ENCODE results near the gene PGGHG. TPM values are rescaled to one million over a fixed set of nuclear protein-coding genes. Genes with fewer than 3 reads are reported as not detected.

Gene PGGHG
- polyA plus RNA-seq, 1 donor from 2014 or later = 2.1 TPM

DNA sequence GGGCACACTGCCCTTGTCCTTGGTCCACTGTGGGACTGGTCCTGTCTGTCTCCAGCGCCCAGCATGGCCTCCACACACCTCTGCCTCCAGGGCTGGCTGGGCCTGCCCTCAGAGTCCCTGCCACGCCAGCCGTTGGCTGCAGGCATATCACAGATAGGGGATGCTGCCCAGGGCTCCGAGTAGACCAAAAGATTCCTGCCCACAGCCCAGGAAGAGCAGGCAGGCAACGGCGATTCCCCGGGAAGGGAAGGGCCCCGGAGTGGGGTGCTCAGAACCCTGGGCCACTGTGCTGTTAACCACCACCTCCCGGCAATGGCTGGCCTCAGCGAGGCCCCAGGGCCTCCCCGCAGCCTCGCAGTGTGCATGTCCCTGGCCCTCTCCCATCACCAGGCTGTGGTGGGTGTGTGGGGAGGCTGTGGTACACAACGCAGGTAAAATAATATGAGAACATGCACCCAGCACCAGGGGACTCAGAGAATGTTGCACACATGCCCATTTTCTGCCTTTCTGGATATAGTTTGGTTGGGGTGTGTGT lies 8.2 kb downstream of the PGGHG start:
- TF ChIP-seq EP300 (conservative IDR thresholded peaks at IDR 0.05; ENCODE audit: poor library complexity, severe bottlenecking) (no peak), EZH2 (IDR thresholded peaks at IDR 0.05; ENCODE audit: borderline replicate concordance, insufficient read depth, low read length, poor library complexity, severe bottlenecking) (no peak), POLR2AphosphoS5 (IDR thresholded peaks at IDR 0.05) (no peak), TAF1 (IDR thresholded peaks at IDR 0.05; ENCODE audit: low read depth) (no peak), RAD21 (conservative IDR thresholded peaks at IDR 0.05) (no peak), MXI1 (conservative IDR thresholded peaks at IDR 0.05; ENCODE audit: poor library complexity, severe bottlenecking) (no peak), SMC3 (conservative IDR thresholded peaks at IDR 0.05; ENCODE audit: poor library complexity) (no peak)
- TF ChIP-seq, protein P1, sequence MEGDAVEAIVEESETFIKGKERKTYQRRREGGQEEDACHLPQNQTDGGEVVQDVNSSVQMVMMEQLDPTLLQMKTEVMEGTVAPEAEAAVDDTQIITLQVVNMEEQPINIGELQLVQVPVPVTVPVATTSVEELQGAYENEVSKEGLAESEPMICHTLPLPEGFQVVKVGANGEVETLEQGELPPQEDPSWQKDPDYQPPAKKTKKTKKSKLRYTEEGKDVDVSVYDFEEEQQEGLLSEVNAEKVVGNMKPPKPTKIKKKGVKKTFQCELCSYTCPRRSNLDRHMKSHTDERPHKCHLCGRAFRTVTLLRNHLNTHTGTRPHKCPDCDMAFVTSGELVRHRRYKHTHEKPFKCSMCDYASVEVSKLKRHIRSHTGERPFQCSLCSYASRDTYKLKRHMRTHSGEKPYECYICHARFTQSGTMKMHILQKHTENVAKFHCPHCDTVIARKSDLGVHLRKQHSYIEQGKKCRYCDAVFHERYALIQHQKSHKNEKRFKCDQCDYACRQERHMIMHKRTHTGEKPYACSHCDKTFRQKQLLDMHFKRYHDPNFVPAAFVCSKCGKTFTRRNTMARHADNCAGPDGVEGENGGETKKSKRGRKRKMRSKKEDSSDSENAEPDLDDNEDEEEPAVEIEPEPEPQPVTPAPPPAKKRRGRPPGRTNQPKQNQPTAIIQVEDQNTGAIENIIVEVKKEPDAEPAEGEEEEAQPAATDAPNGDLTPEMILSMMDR (IDR thresholded peaks at IDR 0.05; ENCODE audit: poor library complexity, severe bottlenecking) = no peak
- TF ChIP-seq, protein P2, sequence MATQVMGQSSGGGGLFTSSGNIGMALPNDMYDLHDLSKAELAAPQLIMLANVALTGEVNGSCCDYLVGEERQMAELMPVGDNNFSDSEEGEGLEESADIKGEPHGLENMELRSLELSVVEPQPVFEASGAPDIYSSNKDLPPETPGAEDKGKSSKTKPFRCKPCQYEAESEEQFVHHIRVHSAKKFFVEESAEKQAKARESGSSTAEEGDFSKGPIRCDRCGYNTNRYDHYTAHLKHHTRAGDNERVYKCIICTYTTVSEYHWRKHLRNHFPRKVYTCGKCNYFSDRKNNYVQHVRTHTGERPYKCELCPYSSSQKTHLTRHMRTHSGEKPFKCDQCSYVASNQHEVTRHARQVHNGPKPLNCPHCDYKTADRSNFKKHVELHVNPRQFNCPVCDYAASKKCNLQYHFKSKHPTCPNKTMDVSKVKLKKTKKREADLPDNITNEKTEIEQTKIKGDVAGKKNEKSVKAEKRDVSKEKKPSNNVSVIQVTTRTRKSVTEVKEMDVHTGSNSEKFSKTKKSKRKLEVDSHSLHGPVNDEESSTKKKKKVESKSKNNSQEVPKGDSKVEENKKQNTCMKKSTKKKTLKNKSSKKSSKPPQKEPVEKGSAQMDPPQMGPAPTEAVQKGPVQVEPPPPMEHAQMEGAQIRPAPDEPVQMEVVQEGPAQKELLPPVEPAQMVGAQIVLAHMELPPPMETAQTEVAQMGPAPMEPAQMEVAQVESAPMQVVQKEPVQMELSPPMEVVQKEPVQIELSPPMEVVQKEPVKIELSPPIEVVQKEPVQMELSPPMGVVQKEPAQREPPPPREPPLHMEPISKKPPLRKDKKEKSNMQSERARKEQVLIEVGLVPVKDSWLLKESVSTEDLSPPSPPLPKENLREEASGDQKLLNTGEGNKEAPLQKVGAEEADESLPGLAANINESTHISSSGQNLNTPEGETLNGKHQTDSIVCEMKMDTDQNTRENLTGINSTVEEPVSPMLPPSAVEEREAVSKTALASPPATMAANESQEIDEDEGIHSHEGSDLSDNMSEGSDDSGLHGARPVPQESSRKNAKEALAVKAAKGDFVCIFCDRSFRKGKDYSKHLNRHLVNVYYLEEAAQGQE (IDR thresholded peaks at IDR 0.05; ENCODE audit: borderline replicate concordance) = no peak
- Histone ChIP-seq H3K4me2 (ENCODE audit: low read length) (no peak overlapping the region), H3K9me3 (ENCODE audit: low read length) (no peaks in the 10 kb centered on the region), H4K20me1 (ENCODE audit: insufficient read depth) (no peaks in the 10 kb centered on the region), H3K27ac (ENCODE audit: low read length) (no peak overlapping the region), H3K36me3 (ENCODE audit: insufficient read depth, low read length) (no peaks in the 10 kb centered on the region), H3F3A (ENCODE audit: insufficient read depth, low read length, poor library complexity, severe bottlenecking) (no peaks in the 10 kb centered on the region), H3K79me2 (replicated peaks; ENCODE audit: insufficient read depth, low read length) (no peaks in the 10 kb centered on the region), H3K9me2 (ENCODE audit: insufficient read depth, low read length) (no peaks in the 10 kb centered on the region), H3K27me3 (ENCODE audit: insufficient read depth, low read depth, low read length) (no peaks in the 10 kb centered on the region), H3K4me3 (ENCODE audit: low read length) (no peak overlapping the region), H2AFZ (ENCODE audit: low read depth, low read length) (no peak overlapping the region), H3K9ac (ENCODE audit: low read length) (no peak overlapping the region)

DNA sequence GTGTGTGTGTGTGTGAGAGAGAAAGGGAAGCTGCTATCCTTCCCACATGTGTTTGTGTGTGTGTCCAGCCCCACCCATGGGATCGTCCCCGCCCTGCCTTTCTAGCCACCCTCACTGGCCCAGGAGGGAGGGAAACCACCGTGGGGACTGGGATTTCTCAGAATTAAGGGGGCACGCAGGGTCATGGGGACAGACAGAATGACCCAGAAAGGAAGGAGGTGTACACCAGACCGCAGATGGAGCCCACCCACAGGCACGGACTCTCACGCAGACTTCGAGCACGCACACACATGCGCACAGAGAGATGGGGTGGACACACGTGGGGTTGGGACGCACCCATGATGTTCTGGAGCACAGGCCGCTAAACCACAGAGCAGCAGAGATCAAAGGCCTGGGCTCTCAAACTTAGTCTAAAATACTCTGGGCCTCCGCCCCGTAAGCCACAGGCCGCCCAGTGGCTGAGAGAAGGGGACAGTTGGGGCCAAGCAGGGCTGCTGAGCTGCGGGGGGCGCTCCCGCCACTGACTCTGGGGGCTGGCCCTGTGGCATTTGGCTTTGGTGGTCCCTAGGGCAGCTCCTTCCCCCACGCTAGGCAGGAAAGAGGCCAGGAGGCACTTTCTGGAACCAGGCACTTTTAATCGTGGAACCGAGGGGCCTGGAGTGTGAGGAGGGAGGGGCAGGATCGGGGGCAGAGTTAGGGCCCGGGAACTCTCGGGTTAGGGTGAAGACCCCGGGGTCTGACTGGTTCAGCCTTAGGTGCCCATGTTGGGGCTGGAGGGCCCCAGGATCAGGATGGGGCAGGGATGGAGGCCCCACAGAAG lies 8.9 kb downstream of the PGGHG start:
- Histone ChIP-seq H3K9ac (ENCODE audit: low read length) (no peak overlapping the region), H3K27ac (ENCODE audit: low read length) (no peak overlapping the region), H3K27me3 (ENCODE audit: insufficient read depth, low read depth, low read length) (no peaks in the 10 kb centered on the region), H3K36me3 (ENCODE audit: insufficient read depth, low read length) (no peaks in the 10 kb centered on the region), H3K9me2 (ENCODE audit: insufficient read depth, low read length) (no peaks in the 10 kb centered on the region), H3K4me2 (ENCODE audit: low read length) (no peak overlapping the region), H2AFZ (ENCODE audit: low read depth, low read length) (no peak overlapping the region), H3K9me3 (ENCODE audit: low read length) (no peaks in the 10 kb centered on the region), H3K79me2 (replicated peaks; ENCODE audit: insufficient read depth, low read length) (no peaks in the 10 kb centered on the region), H3F3A (ENCODE audit: insufficient read depth, low read length, poor library complexity, severe bottlenecking) (no peaks in the 10 kb centered on the region), H3K4me3 (ENCODE audit: low read length) (no peak overlapping the region), H4K20me1 (ENCODE audit: insufficient read depth) (no peaks in the 10 kb centered on the region)
- TF ChIP-seq SMC3 (conservative IDR thresholded peaks at IDR 0.05; ENCODE audit: poor library complexity) (no peak), RAD21 (conservative IDR thresholded peaks at IDR 0.05) (no peak), TAF1 (IDR thresholded peaks at IDR 0.05; ENCODE audit: low read depth) (no peak), EZH2 (IDR thresholded peaks at IDR 0.05; ENCODE audit: borderline replicate concordance, insufficient read depth, low read length, poor library complexity, severe bottlenecking) (no peak), POLR2AphosphoS5 (IDR thresholded peaks at IDR 0.05) (no peak), EP300 (conservative IDR thresholded peaks at IDR 0.05; ENCODE audit: poor library complexity, severe bottlenecking) (no peak), MXI1 (conservative IDR thresholded peaks at IDR 0.05; ENCODE audit: poor library complexity, severe bottlenecking) (no peak)
- TF ChIP-seq, protein P1 (IDR thresholded peaks at IDR 0.05; ENCODE audit: poor library complexity, severe bottlenecking) = no peak
- TF ChIP-seq, protein P2 (IDR thresholded peaks at IDR 0.05; ENCODE audit: borderline replicate concordance) = no peak

Data from neural cell (in vitro differentiated cells).